ENCODE data around the gene PCSK5.

PCSK5 gene

GRCh38 chr9:76155361-76155760 is 264.9 kb downstream of the PCSK5 start:
- DNase-seq: no peak

DNA sequence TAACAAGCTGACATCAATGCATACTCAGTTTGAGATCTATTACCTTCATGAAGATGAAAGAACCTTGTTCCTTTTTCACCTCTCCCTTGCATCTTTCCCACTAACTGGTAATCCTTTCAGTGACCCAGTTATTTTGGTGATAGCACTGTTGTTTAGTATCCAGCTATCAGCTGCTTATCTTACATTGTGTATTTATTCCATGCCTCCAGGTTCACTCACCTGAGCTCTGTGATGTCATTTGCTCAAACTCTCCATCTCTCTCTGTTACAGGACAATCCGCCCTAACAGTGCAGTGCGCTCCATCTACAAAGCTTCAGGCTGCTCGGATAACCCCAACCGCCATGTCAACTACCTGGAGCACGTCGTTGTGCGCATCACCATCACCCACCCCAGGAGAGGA is 268.2 kb downstream of the PCSK5 start:
- DNase-seq: no peak

- no peak for DNase-seq
These were observed 268.9 kb downstream of the PCSK5 start for GRCh38 chr9:76159293-76159926.

- DNase-seq: peak; percentile 15
These were observed 270.6 kb downstream of the PCSK5 start for GRCh38 chr9:76161106-76161505.

- no peak for DNase-seq
These were observed 271.1 kb downstream of the PCSK5 start for GRCh38 chr9:76161541-76161940.

DNA sequence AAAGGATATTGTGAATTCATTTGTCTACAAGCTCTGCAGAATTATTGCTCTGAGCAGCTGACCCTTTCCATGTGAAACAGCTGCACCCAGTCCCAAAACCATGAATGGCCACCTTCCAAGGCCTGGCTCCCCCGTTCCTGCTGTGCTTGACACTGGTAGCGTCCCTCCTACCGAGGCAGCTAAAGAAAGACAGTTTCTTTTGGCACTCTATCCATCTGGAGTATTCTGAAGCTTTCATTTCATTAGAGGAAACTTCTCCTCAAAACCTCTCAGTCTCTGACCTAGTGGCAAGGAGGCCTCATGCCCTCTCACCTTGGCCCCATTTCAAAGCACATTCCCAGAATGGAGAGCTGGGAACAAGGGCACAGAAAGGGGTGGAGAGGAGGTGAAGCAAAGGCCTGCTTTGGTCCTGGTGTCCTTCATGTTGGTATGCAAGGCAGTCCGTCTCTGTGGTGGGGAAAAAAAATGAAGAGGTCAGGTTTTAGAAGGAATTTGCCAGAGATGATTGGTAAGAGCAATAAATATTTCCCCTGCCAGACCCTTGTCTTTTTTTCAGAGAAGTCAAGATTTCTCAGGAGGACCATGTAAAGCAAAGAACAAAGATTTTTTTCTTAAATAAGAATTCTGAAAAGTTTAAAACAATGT is 271.7 kb downstream of the PCSK5 start:
- DNase-seq: no peak

DNA sequence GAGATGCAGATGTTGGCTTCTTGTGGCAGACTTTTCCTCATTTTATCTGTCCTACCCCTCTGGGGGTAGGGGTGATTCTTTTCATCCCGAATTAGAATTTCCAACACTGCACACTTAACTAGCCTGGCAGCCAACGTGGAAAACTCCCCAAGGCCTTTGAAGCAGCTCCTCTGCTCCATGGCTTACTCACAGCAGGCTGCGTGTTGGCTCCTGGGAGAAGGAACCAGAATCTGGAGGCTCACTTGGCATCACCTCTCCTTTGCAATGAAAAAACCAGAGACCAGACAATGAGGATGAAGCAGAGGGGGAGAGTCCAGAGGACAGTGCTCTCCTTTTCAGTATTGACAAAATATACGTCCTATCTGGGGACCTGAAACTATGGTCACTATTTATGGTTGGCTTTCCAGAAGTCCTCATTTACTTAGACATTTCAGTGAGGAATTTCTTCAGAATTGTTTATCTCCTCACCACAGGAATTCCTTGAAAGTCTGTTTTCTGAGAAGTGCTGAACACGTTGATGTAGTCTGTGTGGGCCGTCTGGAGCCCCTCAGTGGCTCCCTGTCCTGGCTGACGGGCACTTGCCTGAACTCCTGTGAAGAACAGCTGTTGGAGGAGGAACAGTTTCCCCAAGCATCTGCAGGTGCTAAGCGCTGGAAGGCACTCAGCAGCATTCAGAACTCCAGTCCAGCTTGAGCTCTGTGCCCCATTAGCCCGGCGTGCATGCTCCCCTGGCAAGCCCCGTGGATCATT is 272.5 kb downstream of the PCSK5 start:
- no peak for DNase-seq

DNA sequence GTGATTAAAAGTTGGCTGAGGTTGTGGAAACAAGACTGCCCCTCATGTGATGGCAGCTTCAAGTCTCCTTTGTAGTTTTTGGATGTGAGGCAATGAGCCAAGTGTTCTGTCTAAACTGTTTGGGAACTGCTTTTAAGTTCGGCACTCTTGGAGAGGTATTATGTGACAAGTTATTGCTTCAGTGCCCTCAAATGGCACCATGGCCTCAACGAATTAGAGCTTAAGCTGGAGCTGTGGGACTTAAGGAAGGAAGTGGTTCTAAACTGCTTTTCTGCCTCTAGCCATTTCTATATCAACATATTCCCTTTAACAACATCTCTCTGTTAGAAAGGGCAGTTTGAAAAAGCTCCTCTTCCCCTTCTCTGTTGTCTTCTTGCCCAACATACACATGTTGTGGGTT is 276.1 kb downstream of the PCSK5 start:
- no peak for DNase-seq

GRCh38 chr9:76176171-76176570 is 285.7 kb downstream of the PCSK5 start:
- DNase-seq: no peak

DNA sequence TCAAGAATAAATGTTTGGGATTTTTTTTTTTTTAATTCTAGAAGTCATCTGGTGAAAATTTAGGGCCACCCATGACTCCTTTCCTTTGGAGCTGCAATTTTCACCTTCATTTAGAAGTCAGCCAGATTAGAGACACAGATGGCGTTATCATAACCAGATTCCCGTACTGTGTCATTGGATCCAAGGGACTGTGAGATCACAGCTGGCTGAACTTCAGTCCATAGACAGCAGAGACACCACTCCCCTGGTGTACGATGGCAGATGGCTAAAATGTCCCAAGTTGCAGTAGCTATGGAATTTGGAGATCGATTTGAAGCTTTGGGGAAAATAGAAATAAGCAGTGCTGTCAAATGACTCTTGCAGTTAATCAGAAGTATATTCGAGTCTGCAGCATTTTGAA is 287.5 kb downstream of the PCSK5 start:
- no peak for DNase-seq

DNA sequence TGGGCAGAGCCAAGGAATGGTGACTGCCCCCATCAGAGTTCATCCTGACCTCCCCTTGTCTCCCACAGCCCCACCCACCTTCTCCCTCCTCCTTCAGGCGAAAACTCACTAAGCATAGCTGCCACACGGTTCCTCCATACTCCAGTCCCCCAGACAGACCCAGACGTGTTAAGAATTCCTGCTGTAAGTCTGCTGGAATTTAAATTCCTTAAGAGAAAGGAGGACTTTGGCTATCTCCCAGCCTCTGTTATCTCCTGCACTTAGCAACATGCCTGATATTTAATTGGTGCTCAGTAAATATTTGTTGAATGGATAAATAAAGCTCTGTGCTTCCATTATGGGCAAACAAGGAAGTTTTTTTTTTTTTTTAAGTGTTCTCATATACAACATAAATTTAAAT is 290.1 kb downstream of the PCSK5 start:
- no peak for DNase-seq

- DNase-seq: peak; percentile 4
These were observed 290.7 kb downstream of the PCSK5 start for GRCh38 chr9:76181020-76181641.

- peak; percentile 5 for DNase-seq
These were observed 291.3 kb downstream of the PCSK5 start for GRCh38 chr9:76181781-76182180.

DNA sequence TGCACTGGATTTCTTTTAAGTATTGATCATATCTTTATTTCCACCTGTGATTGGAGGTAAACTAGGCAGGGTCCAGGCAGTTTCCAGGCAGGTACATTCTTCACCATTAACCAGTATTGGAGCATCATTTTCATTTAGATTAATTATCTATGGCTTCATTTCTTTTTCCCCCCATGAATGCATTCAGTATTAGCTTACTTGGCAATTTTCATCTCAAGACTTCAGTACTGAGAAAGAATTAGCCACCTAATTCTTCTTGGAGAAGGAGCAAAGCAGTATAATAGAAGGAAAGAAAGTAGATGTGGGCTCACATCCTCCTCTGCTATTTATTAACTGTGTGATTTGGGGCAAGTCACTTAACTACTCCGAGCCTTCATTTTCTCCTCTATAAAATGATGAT is 295.0 kb downstream of the PCSK5 start:
- no peak for DNase-seq

DNA sequence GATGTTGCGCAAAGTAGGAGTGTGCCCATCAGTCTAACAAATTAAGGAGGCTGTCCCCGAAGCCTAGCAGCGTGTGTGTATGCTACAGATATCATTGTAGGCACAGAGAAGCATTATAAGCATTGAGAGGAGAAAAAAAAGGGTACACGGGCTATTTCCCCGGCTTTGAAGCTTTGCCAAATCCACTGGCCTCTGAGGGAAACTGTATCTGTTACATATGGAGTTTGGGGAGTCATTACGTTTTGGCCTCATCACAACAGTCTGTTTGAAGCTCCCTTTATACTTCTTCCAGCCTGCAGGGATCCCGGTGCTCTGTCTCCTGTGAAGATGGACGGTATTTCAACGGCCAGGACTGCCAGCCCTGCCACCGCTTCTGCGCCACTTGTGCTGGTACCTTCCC is 297.8 kb downstream of the PCSK5 start:
- DNase-seq: no peak

DNA sequence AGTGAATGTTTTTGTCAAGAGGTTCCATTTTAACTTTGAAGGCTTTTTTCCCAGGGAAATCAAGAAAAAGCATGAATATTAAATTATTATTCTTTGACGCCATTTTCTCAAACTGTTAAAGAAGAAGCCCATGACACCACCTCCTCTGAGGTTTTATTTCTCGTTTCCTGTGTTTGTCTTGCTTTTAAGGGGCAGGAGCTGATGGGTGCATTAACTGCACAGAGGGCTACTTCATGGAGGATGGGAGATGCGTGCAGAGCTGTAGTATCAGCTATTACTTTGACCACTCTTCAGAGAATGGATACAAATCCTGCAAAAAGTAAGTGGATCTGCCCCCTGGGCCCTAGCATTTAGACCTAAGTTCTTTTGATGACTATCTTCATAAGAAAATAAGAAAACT is 298.4 kb downstream of the PCSK5 start:
- DNase-seq: no peak

- DNase-seq: no peak
These were observed 301.0 kb downstream of the PCSK5 start for GRCh38 chr9:76191493-76191892.

DNA sequence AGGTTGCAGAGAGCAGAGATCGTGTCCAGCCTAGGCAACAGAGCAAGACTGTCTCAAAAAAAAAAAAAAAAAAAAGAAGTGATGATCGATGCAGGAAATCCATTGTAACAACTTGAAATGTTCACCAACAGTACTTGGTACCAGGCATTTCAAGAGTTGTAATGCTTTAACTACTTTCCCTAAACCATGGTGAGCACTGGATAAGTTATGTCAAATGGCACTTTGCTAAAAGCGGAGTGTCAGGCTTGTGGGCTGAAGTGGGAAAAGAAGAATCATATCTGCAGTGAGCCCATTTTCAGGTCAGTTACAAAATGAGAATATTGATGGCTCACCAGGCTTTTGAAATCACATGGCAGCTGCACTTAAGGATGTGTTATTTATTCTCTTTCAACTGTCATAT is 301.5 kb downstream of the PCSK5 start:
- DNase-seq: no peak

GRCh38 chr9:76194896-76195295 is 304.4 kb downstream of the PCSK5 start:
- no peak for DNase-seq

DNA sequence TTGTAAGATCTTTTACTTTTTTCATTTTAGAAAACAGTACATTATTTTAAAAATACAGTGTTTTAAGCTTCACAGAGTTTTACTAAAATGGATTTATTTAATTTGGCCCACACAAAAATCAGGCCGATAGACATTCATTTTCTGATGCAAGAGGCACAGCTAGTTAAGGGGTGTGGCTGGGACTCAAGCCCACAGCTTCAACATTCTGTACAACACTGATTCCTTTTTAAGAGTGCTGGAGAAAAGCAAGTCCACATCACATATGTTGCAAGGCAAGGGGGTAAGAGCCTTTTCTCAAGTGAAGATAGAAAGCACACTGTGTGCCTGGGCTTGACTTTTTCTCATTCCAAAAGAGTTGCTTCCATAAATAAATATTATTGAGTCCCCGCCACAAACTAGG is 307.9 kb downstream of the PCSK5 start:
- no peak for DNase-seq

- no peak for DNase-seq
These were observed 309.8 kb downstream of the PCSK5 start for GRCh38 chr9:76200315-76200714.

- peak; percentile 3 for DNase-seq
These were observed 310.3 kb downstream of the PCSK5 start for GRCh38 chr9:76200745-76201144.

DNA sequence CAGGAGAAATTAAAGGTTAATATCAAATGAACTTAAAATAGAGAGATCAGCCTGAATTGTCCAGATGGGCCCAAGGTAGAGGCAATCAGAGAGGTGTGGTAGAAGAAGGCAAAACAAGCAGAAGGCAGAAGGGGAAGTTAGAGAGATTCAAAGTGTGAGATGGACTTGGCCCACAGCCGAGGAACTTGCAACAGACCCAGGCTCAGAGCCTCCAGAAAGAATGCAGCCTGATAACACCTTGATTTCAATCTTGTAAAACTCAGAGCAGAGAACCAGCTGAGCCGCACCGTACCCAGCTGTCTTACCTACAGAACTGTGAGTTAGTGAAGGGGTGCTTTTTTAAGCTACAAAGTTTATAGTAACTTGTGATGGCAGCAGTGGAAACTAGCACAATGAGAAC is 312.9 kb downstream of the PCSK5 start:
- DNase-seq: no peak

GRCh38 chr9:76206821-76207220 is 316.3 kb downstream of the PCSK5 start:
- DNase-seq: no peak

All from NCI-H510A treated with DMSO at 0.1 percent for 48 hours (cell line).